Measurements from ENCODE around the gene NT5DC4. TPM values are rescaled to one million over a fixed set of nuclear protein-coding genes. Genes with fewer than 3 reads are reported as not detected.

The NT5DC4 gene
- total and polyA plus RNA-seq, 2 of the 8 experiments (the other 6 are each of a cell fraction or from before 2014, with no cell fraction given) = not detected

DNA sequence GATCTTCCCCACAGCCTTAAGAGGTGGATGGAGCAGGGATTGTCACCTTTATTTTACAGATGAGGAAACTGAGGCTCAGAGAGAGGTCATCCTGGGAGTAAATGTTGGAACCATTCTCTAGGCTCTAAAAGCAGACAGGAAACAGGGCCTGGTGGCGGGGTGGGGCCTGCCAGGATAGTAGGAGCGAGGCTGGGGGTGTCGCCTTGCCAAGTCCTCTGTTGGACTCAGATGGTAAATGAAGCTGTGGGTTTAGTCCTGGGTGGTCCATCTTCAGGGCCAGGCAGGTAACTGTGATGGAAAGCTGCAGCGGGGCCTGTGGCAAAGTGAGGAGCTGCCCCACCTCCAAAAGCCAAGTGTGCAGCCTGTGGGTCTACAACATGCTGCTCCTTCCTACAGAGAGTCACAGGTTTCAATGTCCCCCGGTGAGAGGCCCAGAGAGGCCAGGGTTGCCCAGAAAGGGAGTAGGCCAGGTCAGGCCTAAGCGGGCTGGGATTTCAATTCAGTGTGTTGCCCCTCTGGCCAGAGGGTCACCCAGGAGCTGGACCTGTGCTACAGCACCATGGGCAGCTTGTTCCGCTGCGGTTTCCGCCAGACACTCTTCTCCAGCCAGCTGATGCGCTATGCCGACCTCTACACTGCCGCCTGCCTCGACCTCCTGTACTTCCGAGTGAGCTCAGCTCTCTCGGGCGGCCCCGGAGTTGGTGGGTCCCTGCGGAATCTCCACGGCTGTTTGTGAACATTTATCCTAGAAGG lies 6.6 kb downstream of the NT5DC4 start (continued):
- TF ChIP-seq RXRA (IDR thresholded peaks at IDR 0.05; ENCODE audit: insufficient read depth, low read depth, low read length) = no peak
- no peak for TF ChIP-seq CBX5 (IDR thresholded peaks at IDR 0.05; ENCODE audit: low read depth, low read length)
- TF ChIP-seq, protein P1, sequence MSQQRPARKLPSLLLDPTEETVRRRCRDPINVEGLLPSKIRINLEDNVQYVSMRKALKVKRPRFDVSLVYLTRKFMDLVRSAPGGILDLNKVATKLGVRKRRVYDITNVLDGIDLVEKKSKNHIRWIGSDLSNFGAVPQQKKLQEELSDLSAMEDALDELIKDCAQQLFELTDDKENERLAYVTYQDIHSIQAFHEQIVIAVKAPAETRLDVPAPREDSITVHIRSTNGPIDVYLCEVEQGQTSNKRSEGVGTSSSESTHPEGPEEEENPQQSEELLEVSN (IDR thresholded peaks at IDR 0.05) = no peak

Data from H1 (cell line).